GM19452 (cell line): Measurements from ENCODE around the gene ZFP36L1.

Experiments used
- ATAC-seq: cut with Tn5 transposase; IDR thresholded peaks from one replicate; pipeline ENCODE4 v1.9.1; 2021; ENCODE audit not compliant: unreplicated experiment

The ZFP36L1 gene

DNA sequence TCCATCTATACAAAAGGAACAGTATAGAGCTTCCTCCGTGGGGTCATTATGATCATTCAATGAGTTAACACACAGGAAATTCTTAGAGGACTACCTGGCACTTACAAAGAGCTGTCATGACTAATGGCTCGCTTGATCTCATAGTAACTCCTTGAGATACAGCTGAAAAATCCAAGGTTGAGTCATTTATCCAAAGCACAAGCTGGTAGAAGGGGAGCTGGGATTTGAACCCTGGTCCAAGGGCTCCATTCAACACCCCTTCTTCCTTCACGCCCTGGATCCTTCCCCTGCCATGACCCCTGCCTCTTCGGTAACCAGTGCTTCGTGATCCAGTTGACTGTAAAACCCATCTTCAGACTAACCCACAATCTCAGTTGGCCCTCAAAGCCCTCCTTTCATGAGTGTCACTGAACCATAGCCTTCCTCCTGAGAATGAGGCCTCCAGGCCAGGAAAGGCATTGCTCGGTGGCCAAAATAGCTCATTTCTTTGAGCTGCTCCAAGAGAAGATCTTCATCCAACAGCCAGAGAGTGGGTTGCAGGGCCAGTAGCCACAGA, 7.8 kb downstream of the ZFP36L1 start:
- ATAC-seq: no peak

DNA sequence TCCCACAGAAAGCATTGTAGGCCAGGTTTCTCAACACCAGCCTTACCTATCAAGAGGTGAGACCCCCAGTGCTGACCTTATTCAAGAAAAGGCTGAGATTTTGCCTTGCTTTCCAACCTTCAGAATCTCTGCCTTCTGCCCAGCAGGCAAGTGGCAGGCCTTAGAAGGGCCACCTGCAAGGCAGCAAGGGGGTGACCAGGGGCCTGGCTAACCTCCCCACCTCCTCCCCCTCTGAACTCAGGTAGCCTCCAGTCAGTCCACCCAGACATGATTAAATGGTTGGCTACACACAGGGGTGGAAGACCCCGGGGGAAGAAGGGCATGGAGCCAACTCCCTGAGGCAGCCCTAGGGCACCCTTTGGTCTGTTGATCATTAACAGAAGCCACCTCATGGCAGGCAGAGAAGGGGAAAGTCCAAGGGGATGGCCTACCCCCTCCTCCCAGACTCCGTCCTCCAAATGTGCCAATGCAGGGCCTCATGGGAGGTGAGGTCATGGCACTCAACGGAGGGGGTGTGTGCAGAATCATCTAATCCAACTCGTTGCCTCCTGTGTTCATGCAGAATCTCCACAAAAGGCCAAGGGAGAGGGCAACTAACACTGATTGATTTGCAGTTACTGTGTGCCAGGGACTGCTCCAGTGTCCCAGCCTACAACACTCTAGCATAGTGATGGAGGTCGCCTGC, 8.5 kb downstream of the ZFP36L1 start:
- no peak for ATAC-seq

DNA sequence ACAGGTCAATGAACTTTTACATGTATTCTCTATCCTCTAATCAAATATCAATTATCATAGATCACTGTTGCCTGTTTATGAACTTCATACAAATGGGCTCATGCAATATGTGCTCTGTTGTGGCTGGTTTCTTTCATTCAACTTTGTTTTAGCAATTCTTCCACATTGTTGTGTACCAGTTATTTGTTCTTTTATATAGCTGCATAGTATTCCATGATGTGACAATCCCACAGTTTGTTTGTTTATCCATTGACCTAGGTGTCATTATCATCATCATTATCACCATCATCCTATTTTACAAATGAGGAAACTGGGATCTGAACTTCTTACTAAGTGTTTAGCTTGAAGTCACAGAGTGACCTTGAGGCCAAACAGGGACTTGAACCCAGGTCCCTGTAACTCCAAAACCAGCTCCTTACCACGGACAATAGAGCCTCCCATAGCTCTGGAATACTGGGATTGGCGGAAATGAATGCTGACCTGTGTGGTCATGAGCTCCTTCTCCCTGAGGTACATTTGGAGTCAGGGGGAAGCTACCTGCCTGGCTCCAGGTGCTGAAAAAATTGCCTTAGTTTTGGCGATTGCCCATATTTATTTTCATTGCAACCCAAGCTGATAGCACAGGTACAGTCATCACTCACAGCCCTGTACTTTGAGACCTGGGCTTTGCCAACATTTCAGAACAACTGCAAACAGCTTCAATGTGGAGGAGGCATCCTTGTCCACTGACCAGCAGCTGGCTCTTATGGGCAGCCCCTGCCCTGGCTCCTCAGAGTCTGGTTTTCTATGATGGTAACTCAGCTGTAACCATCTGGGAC, 9.2 kb downstream of the ZFP36L1 start:
- no peak for ATAC-seq

DNA sequence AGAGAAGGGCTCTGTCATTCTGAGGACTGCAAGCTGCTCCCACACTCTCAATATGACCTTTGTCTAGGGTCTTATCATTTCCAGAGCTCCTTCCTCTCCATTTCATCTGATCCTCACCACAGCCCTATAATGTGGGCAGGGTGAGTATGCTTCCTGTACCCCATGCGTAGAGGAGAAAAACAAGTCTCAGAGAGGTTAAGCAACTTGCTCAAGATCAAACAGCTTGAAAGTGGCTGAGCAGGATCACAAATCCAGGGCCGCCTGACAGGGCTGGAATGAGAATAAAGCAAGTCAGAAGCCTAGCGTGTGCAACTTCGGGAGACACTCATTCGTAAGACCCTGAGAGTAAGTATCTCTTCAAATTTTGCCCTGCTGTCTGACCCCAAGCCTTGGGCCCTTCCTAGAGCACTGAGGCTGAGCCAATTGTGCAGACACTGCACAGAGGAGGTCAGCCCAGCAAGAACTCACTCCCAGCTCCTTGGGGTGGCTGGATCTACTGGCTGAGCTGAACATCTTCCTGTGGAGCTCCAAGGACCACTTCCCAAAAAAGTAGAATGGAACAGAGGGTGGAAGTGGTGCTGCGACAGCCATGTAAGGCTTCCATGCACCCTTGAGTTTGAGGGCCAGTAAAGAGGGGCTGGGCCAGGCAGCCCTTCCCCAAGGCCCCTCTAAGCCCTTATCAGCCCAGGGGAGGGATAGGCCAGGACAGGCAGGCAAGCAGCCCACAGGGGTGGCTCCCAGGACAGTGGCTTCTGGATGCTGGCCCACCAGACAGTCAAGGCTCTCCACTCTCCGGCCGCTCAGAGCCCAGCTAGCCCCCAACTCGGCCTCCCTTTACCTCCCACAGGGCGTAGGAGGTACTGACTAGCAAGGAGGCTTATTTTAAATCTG, 10.5 kb downstream of the ZFP36L1 start:
- ATAC-seq: no peak

DNA sequence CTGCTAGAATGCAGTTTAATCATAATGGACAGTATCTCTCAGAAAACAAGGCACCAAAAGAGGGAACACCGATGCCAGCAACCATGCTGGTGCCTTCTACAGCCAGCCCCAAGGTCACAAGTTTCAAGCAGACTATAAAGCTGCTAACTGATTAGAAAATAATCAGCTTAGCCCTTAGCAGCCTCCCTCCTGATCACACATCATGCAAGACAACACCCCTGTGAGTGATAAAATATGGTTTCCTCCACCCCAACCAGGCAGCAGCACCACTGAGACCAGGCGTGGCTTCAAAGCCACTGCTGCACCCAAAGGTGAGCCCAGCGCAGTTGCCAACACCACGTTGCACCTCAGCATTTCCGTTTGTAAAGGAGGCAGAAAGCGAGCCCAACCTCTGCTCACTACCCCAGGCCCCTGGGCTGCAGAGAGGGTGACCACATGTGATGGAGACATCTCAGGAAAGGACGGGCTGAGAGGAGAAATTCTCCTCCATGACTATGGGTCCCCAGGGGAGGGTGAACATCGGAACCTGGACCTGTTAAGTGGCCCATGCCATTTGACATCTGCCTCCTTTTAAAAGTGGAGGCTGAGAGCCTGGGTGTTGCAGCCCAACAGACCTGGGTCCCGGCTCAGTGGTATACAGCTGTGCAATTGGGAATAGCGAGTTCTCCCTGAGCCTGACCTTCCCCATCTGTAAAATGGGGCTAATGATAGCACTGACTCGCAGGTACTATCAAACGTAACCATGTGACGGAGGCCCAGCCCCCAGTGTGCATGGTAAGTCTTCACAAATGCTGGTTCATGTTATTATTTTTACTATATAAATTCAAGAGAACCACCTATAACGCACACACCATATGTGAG, 11.5 kb downstream of the ZFP36L1 start:
- ATAC-seq: no peak

DNA sequence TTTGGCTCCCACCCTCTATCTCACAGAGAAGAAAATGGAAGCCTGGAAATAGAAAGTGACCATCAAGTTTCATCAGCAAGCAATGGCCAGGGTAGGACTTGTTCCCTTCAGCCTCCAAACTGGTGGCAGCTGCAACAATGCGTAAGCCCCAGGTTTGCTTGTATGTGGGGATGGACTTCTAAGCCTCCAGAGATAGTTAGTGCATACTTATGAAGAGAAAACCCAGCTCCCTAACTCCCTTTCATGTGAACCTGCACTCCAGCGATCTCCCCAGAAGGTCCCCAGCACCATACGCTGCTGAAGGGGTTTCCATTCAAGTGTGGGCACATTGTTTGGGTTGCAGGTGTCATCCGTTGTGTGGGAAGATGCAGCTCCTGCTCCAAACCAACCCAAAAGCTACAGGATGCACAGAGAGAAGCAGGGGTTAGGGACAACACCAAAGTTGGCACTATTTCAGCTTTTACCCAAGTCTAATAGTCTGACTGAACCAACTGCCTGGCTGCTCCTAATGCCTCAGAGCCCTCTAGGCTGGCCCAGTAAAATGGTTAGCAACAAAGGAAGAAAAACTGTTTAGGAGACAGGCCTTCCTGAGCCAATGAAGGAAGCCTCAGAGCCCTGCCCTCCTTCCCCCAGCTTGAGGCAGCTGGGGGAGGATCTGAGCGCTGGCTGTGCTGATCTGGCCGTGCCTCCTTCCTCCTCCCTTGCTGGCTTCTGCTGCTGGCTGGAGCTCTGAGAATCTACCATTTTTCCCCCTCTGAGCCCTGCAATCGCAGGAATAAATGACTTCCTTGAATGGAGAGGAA, 12.3 kb downstream of the ZFP36L1 start:
- ATAC-seq: no peak

DNA sequence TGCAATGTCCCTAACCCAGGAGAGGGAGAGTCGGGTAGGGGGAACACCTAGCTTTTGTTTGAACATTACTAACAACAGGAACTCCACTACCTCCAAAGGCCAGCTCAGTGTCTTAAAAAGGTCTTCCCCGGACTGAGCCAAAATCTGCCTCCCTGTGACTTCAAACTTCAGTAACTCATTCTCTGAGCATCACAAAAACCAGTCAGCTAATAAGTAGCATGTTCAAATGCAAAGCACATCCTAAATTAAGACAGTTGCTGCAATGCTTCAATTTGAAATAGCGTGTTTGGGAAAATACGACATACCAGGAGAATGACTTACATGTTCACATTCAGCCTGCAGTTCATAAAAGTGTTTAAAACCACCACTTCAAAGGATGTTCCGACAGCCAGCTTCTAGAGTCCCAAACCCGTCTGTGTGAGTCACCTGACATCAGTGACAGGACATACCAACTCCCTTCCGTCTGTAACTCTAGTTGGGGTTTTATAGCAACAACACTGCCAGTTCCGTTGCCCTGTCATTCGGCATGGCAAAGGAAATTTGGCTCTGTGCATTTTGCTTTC, 13.0 kb downstream of the ZFP36L1 start:
- no peak for ATAC-seq

DNA sequence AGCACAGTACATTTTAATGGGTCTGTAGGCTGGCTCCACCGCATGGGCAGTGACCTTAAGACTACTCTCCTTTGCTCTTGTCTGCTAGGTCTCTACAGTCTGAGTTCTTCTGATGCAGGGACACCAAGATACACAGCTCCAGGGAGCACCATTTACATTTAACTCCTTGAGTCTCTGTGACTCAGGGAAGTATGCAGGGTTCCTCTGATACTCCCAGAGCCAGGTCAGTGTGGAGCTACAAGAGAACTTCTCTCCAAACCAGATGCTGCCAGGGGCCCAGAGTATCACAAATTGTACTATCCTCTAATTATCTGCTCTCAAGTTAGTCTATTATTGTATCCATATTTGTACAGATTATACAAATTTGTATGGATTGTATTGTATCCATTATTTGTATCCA, 15.2 kb downstream of the ZFP36L1 start:
- ATAC-seq: no peak

DNA sequence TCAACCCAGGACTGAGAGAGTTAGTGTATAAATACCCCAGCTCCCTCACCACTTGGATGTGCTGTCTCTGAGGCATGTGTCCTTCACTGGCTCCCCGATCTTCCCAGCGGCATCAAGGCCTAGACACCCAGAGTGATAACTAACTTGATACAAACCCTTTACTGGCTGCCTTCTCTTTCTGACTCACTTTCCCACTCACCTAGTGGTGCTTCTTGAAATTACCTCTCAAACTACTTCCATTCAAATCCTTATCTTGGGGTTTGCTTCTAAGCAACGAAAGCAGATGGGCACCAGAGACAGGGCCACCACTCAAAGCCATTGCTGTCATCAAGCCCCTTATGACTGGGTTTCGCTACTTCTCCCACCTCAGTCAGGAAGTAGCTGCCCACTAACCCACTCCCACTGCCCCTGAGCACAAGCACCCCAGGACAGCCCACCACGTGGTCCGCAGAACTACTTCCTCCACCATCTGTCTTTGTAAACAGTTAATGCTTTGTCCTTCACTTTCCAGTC, 17.2 kb downstream of the ZFP36L1 start:
- ATAC-seq: no peak

DNA sequence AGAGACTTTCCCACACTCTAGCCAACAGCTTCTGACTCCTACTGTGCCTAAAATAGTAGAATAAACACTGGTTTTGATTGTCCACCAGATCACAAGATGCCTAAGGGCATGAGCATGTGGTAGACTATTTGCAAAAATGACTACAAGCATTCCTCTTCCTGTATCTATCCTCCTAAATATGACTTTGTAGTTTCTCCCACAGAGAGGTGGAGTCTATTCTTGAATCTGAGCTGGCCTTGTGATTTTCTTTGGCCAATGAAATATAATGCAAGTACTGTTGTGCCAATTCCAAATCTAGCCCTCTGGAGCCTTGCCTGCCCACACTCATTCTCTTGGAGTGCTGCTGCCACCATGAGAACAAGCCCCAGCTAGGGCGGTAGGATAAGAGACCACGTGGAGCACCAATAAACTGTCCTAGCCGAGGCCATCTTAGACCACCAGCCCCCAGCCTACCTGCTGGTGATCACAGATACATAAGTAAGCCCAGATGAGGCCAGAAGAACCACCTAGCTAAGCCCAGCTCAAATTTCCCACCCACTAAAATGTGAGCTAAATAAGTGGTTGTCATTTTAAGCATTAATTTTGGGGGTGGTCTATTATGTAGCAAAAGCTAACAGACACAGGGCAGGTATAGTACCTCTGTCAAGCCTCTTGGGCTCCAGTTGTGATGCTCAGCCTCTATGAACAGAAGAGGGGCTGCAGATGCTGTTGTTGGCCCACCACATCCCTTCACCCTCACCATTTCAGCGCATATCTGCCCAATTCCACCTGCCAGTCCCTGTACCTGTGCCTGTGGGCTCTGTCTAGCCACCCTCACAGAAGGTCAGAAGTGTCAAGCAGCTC, 17.9 kb downstream of the ZFP36L1 start:
- no peak for ATAC-seq

DNA sequence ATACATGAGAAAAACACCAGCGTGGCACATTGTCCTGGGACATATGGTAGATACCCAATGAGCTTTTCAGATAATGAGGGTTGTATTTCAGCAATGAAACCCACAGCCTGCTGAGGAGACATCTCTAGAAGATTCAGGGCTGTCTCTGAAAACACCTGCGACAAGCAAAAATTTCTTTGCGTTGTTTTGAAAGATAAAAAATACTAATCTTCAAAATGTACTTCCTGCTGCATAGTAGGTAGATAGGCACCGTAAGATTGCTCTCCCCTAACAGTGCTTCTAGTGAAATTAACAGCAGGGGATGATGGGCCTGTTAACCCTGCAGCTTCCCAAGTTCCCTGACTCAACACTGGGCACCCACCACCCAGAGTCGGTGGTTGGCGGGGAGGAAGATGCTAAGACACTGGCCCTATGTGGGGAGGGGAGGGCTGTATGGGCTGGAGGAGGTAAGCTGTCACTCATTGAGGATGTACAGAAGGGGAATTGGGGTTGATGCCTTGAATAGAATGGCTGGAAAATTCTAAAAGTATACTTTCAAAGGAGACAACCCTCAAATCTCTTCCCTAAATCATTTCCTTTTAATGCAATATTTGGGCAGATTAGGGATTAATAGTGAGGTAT, 20.0 kb downstream of the ZFP36L1 start:
- no peak for ATAC-seq

DNA sequence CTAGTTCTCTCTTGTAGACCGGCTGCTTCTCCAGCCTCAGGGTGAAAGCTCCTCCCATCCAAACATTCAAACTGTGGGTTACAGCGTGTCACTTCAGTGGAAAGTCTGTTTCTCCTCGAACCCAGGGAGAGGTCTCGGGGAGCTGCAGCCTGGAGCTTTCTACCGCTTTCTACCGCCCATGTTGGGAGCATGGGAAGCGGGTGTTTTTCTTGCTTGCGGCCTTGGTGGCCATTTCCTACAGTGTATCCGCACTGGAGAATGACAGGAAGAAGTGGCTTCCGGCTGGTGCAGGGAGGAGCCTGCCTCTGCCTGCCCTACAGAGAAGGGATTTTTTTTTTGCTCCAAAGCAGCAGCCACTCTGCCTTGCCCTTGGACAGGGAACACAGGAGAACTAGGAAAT, 21.2 kb downstream of the ZFP36L1 start:
- ATAC-seq: no peak

DNA sequence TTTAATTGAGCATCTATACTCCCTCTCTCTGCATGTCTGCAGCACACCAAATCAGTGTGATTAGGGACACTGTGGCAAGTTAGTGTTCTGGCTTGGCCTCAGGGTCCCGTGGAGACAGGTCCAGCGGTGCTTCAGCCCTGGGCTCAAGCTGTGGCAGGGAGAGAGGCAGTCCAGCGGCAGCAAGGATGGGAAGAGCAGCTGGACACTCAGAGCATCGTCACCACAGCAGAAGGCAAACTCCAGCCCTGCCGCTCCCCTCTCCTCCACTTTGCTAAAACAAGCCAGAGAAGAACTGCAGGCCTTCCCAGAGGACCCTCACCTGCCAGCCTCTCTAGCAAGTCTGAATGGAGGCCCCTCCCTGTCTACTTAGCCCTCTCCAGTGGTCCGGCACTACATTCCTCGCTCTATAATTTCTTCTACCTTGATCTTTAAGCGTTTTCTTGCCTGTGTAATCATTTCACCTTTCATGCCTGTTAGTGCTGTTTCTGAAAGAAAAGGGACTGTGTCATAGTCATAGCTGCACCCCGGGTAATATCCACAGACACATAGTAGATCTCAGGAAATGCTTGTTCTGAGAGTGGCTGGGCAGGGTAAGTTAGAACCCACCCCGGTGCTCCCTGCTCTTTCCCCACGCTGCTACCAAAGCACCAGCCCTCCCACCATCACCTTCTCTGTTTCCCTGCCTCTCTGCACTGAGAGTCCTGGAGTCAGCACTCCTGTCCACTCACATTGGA, 22.1 kb downstream of the ZFP36L1 start:
- no peak for ATAC-seq

DNA sequence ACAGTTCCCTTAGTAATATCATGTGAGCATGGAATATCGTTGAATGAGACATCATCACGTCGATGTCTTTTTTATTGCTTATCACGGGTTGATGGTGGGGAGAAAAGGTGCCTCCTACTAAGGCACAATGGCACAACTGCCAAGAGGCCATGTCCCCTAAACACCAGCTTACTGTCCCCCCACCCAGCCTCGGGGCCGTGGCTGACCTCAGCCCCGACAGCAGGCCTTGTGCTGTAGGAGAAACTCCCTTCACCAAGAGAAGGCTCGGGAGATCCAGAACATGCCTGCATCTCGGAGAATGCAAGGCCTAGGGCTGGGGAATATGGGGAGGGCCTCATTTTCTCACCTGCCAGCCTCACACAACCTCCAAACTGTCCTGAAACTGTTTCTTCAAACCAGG, 22.8 kb downstream of the ZFP36L1 start:
- no peak for ATAC-seq

DNA sequence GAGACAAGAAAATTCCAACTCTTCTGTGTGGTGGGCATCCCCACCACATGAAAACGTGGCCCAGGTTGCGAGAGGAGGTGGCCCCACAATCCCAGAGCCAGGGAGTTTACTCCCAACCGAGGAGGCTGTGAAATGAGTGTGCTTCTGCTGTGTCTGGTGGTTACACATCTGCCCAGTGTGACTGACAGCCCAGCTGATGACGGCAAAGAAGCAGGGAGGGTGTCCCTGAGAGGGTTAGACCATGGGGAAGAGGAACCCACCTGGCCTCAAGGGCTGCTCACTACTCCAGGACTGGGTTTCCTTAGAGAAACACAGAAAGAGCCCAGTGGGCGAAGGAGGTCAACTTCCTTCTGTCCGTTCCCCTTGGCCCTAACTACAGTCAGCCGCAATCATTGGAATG, 24.6 kb downstream of the ZFP36L1 start:
- ATAC-seq: no peak

DNA sequence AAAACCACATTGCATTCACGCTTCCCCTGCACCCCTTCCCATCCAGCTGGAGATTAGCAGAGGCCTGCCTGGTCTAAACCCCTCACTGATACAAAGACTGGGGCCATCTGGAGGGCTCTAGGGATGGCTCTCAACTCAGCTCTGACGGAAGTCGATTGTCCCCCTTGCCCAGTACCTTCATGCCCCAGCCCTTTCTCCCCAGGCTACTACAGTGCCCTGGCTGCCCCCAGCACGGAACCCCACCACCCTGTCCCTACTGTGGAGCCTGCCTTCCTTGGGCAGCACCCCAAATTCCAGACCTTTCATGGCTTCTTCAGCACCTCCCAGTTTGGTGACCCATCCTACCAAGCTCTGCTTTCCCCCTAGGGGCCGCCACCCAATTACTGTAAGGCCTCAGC, 25.6 kb downstream of the ZFP36L1 start:
- ATAC-seq: no peak
